Measurements from ENCODE around the gene RALGAPA1. TPM values are rescaled to one million over a fixed set of nuclear protein-coding genes. Genes with fewer than 3 reads are reported as not detected.

RALGAPA1 gene
- total RNA-seq, 1 donor from 2014 or later: 35.1 TPM

DNA sequence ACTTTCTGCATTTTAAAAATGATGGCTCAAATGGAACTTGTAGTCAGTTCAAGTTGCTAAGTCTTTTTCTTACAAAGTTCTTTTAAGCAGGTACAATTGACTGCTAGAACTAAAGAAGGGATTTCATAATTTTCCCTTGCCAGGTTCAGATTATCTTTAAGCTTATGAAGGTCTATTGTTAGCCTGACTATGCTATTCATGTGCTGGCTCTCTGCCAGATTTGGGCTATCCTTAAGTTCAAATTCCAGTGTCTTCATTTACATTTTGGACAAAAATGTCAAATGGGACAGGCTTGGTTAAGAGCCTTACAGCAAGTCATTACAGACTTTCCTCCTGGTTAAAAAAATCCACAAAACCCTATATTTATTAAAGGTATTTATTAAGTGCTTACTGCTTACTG is 232.8 kb downstream of the RALGAPA1 start:
- intact Hi-C loops (cut with micrococcal nuclease): no loop called here
- H3K4me1 Mint-ChIP-seq: no peaks in the 10 kb centered on the region

DNA sequence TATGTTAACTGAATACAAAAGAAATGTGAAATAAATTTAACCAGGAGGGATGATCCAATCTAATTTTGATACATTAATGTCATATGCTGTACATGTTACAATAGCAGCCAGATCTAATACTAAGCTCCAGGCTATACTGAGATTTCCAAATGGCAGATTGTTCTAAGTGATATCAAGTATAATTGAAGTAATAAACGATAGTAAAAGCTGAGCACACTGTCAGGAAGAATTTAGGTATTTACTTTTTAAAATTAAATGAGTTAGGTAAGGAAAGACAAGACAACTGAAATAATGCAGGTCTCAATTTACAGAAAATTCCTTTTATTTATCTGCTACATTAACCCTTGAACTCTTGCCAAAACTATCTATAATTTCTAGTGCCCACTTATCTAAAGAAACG is 235.2 kb downstream of the RALGAPA1 start:
- intact Hi-C loops (cut with micrococcal nuclease): no loop called here
- no peaks in the 10 kb centered on the region for H3K27me3 Mint-ChIP-seq
- DNase-seq: no peak
- H3K27ac Mint-ChIP-seq: no peak overlapping the region
- no peak overlapping the region for H3K4me3 Mint-ChIP-seq
- no peaks in the 10 kb centered on the region for H3K4me1 Mint-ChIP-seq
- peaks cover 3% of the 10 kb centered on the region for H3K36me3 Mint-ChIP-seq (ENCODE audit: low read depth)
- no peaks in the 10 kb centered on the region for H3K9me3 Mint-ChIP-seq

More for the DNA sequence above, 232.8 kb downstream of the RALGAPA1 start:
- Mint-ChIP-seq H3K4me3 (no peak overlapping the region), H3K36me3 (ENCODE audit: low read depth) (peaks cover 2% of the 10 kb centered on the region), H3K9me3 (no peaks in the 10 kb centered on the region), H3K27ac (no peak overlapping the region), H3K27me3 (no peaks in the 10 kb centered on the region)
- no peak for DNase-seq

DNA sequence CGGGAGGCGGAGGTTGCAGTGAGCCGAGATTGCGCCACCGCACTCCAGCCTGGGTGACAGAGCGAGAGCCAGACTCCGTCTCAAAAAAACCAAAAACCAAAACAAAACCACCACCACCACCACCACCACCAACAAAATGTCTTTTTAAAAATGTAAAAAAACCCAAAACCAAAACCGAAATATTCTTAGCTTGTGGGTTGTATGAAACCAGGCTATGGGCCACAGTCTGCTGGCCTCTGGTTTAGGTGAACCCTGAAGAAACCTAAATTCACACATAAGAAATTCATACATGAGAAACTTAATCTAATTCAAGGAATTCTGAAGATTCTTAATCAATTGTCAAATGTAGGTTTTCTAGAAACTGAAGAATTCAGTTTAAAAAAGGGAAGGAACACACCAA is 237.5 kb downstream of the RALGAPA1 start:
- no peak for DNase-seq
- Mint-ChIP-seq H3K36me3 (ENCODE audit: low read depth) (peaks cover 3% of the 10 kb centered on the region), H3K4me3 (no peak overlapping the region), H3K27ac (no peak overlapping the region), H3K27me3 (no peaks in the 10 kb centered on the region), H3K9me3 (no peaks in the 10 kb centered on the region), H3K4me1 (no peaks in the 10 kb centered on the region)
- intact Hi-C loops (cut with micrococcal nuclease): no loop called here

DNA sequence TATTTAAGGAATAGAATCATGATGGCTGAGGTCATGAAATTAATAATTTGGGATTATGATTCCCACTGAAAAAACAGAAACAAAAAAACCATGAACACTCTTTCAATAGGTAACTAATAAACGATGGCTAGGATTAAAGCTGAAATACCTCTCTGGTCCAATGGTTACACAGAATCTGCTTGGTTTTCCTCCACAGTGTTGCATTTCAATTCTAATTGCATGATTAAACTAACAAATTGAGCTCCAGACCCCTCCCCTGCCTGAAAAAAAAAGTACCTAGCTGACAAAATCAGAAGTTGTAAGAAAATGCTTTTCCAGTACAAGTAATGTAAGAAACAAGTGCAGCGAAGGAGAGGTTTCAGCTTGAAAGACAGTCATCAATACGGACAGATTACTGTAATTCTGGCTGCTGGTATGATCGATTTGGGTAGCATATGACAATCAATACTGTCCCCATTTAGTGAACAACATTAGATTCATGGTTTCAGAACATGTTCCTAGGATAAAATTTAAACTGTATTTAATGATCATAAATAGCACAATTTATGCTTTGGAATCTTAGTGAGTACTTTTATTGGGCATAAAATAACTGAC is 243.1 kb downstream of the RALGAPA1 start:
- Mint-ChIP-seq H3K4me1 (no peaks in the 10 kb centered on the region), H3K27me3 (no peaks in the 10 kb centered on the region), H3K4me3 (no peak overlapping the region), H3K9me3 (no peaks in the 10 kb centered on the region), H3K36me3 (ENCODE audit: low read depth) (peaks cover 2% of the 10 kb centered on the region), H3K27ac (no peak overlapping the region)
- intact Hi-C loops (cut with micrococcal nuclease): no loop called here
- DNase-seq: no peak

DNA sequence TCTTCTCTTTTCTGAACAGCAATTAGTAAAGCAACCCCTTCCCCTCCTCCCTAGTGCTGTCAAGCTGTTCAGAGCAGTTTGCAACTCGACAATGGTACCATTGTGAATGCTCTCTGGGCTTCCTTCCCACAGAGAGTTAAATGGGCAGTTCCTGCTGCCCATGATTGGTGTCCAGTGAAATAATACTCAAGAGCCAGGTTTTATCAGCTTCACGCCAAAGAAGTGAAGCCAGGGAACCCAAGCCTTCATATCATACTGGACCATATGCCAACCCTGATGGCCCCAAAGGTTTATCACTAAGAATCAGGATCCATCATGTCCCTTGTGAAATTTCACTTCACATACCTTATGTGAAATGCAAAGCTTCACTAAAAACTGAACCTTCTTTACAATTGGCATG is 250.4 kb downstream of the RALGAPA1 start:
- intact Hi-C loops (cut with micrococcal nuclease): no loop called here
- DNase-seq: no peak
- Mint-ChIP-seq H3K36me3 (ENCODE audit: low read depth) (no peaks in the 10 kb centered on the region), H3K4me1 (no peaks in the 10 kb centered on the region), H3K27ac (no peak overlapping the region), H3K9me3 (no peaks in the 10 kb centered on the region), H3K4me3 (no peak overlapping the region), H3K27me3 (no peaks in the 10 kb centered on the region)

DNA sequence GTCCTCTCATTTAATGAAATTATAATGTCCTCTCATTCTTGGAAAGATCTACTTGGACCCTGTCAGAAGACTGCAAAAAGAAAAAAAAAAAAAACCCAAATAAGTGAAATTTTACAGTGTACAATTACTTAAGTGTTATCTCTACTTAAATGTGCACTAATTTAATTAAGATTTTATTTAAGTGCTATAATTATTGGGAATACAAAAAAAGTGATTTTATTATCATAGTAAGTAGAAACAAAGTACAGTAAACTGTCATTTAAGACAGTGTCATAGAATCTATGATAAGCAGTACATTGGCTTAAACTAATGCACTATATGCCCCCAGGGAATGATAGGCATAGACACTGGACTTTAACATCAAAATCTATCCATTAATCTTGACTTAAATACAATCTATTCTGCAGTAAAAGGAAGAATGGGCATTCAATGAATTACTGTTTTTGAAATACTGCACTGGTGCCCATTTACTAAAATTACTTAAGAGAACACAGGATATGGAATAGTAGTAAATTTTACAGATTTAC is 251.8 kb downstream of the RALGAPA1 start:
- Mint-ChIP-seq H3K36me3 (ENCODE audit: low read depth) (no peaks in the 10 kb centered on the region), H3K9me3 (no peaks in the 10 kb centered on the region), H3K27me3 (no peaks in the 10 kb centered on the region), H3K4me3 (no peak overlapping the region), H3K4me1 (no peaks in the 10 kb centered on the region), H3K27ac (no peak overlapping the region)
- intact Hi-C loops (cut with micrococcal nuclease): no loop called here
- DNase-seq: no peak

DNA sequence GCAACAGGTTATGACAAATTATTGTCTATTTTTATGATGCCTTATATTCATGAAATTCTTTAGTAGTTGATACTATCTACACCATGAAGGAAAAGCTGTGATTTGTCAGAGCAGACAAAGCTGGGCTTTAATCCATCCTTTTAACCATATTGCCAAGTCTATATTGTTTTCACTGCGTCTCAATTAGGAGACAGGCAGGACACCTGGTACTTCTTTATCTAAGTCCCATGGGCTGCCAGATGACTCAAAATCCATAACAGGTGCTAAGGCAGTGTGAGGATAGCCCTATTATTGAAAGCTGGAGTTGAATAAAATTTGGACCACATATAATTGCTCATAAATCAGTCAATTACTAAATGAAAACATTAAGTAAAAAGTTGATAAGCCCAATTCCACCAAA is 252.5 kb downstream of the RALGAPA1 start:
- no peak for DNase-seq
- H3K27ac Mint-ChIP-seq: no peak overlapping the region
- no peaks in the 10 kb centered on the region for H3K4me1 Mint-ChIP-seq
- intact Hi-C loops (cut with micrococcal nuclease): no loop called here
- no peak overlapping the region for H3K4me3 Mint-ChIP-seq
- no peaks in the 10 kb centered on the region for H3K36me3 Mint-ChIP-seq (ENCODE audit: low read depth)
- no peaks in the 10 kb centered on the region for H3K9me3 Mint-ChIP-seq
- H3K27me3 Mint-ChIP-seq: no peaks in the 10 kb centered on the region

DNA sequence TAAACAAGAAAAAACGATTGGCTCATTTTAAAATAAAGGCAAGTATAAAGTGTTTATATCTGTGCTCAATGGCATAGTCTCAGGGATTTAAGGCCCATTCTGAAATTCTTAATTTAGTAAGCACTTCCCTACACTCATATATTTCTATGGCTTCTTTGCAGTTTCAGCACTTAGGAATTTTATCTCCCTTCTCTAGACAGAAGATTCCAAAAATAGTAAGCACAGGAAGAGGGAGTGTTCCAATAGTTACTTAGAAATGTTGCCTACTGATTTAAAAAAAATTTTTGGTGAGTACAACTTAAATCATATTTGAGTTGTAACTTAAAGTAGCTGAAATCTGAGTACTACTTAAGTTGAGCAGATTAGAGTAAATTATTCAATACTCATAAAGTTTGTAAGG is 255.3 kb downstream of the RALGAPA1 start:
- Mint-ChIP-seq H3K4me1 (no peaks in the 10 kb centered on the region), H3K36me3 (ENCODE audit: low read depth) (no peaks in the 10 kb centered on the region)
- intact Hi-C loops (cut with micrococcal nuclease): no loop called here

DNA sequence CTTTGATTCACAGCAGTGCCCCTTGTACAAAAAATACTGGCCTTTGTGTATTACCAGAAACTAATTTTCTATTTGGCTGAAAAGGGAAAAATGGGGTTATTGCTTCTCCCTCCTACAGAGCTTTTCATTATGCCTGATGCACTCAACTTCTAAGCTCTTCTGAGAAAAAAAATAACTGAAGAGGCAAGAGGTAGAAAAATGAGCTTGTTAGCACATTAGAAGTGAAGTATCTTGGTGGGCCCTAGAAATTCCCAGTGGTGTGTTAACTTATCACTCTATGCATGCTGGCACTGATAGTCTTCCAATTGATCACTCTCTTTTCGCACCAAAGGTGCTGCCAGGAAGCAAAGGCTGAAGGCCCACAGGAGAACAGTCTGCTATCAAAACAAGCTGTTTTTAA is 258.0 kb downstream of the RALGAPA1 start:
- H3K4me3 Mint-ChIP-seq: no peak overlapping the region
- H3K36me3 Mint-ChIP-seq (ENCODE audit: low read depth): no peaks in the 10 kb centered on the region
- no peaks in the 10 kb centered on the region for H3K9me3 Mint-ChIP-seq
- H3K4me1 Mint-ChIP-seq: no peaks in the 10 kb centered on the region
- H3K27ac Mint-ChIP-seq: no peak overlapping the region
- no peaks in the 10 kb centered on the region for H3K27me3 Mint-ChIP-seq
- no peak for DNase-seq
- intact Hi-C loops (cut with micrococcal nuclease): no loop called here

More for the DNA sequence above, 255.3 kb downstream of the RALGAPA1 start:
- H3K9me3 Mint-ChIP-seq: no peaks in the 10 kb centered on the region
- no peaks in the 10 kb centered on the region for H3K27me3 Mint-ChIP-seq
- no peak overlapping the region for H3K27ac Mint-ChIP-seq
- no peak for DNase-seq
- H3K4me3 Mint-ChIP-seq: no peak overlapping the region

DNA sequence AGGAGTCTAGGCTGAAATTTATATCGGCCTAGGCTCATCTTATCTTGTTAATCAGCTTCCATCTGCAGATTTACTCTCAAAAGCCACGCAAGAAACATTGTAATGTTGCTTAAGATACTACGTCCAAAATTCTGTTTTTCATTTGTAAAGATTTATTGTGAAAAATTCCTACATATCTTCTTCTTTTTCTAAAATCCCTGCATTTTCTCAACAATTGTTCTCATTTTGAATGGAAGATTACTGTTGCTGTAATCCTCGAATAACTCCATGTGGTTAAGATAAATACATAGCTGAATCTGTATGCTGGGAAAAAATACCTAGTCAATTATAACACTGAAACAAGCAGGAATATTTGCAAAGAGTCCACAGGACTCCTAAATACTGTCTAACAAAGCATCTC is 259.5 kb downstream of the RALGAPA1 start:
- H3K36me3 Mint-ChIP-seq (ENCODE audit: low read depth): no peaks in the 10 kb centered on the region
- intact Hi-C loops (cut with micrococcal nuclease): no loop called here

DNA sequence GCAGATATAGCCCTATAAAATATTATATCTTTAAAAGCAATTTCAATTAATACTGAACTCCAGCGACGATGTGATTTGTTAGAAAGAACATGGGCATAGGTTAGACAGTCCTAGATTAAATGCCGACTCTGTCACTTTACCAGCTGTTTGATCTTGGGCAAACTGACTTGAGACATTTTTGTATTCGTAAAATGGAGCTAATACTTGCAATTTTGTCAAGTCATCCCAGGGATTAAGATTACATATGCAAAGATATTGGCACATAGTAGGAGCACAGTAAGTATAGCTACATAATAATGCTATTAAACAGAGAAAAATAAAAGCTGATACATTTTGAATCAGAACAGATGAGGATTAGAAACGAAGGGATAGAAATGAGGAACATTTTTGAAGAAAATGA is 266.1 kb downstream of the RALGAPA1 start:
- intact Hi-C loops (cut with micrococcal nuclease): no loop called here
- DNase-seq: no peak
- Mint-ChIP-seq H3K27me3 (no peaks in the 10 kb centered on the region), H3K36me3 (ENCODE audit: low read depth) (no peaks in the 10 kb centered on the region), H3K4me1 (peaks cover 5% of the 10 kb centered on the region), H3K4me3 (no peak overlapping the region), H3K9me3 (no peaks in the 10 kb centered on the region), H3K27ac (no peak overlapping the region)

More for the DNA sequence above, 259.5 kb downstream of the RALGAPA1 start:
- no peak for DNase-seq
- no peaks in the 10 kb centered on the region for H3K9me3 Mint-ChIP-seq
- H3K4me1 Mint-ChIP-seq: no peaks in the 10 kb centered on the region
- H3K27me3 Mint-ChIP-seq: no peaks in the 10 kb centered on the region
- no peak overlapping the region for H3K4me3 Mint-ChIP-seq
- H3K27ac Mint-ChIP-seq: no peak overlapping the region

DNA sequence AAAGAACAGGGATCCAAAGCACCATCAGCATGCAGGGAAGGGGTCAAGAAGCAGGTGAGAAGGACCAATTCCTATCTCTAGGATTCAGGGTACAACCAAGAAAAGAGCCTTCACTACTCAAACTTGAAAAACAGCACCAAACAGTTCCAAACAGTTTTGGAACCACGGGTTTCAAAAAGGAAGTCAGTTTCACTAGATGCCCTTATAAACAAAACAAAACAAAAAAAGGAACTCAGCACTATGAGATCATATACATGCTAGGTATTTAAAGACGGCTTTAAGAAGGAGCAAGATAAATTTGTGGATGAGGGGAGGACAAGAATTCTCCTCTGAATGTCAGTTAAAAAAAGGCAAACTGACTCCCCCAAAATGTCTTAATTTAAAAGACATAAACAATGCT is 269.1 kb downstream of the RALGAPA1 start:
- H3K9me3 Mint-ChIP-seq: no peaks in the 10 kb centered on the region
- intact Hi-C loops (cut with micrococcal nuclease): loop anchor here (10.0 kb wide), 1 partner anchor 105 kb away; no protein-coding TSS in a partner anchor
- no peak overlapping the region for H3K27ac Mint-ChIP-seq
- H3K4me3 Mint-ChIP-seq: no peak overlapping the region
- H3K36me3 Mint-ChIP-seq (ENCODE audit: low read depth): no peaks in the 10 kb centered on the region
- peaks cover 21% of the 10 kb centered on the region for H3K27me3 Mint-ChIP-seq
- no peak for DNase-seq
- peaks cover 7% of the 10 kb centered on the region for H3K4me1 Mint-ChIP-seq

DNA sequence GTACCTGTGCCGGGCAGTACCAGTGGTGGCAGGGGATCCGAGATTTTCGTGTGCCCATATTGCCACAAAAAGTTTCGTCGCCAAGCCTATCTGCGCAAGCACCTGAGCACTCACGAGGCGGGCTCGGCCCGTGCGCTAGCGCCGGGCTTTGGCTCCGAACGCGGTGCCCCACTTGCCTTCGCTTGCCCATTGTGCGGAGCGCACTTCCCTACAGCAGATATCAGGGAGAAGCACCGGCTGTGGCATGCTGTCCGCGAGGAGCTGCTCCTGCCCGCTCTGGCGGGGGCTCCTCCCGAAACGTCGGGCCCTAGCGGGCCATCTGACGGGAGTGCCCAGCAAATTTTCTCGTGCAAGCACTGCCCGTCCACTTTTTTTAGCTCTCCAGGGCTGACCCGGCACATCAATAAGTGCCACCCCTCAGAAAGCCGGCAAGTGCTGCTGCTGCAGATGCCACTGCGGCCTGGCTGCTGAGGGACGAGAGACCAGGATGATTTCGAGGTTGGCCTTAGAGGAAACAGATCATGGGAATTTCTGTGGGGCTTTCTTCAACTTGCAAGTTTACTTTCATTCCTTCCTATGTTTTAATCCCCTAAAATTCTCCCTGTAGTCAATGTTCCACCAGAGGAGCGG is 273.5 kb downstream of the RALGAPA1 start:
- H3K4me3 Mint-ChIP-seq: peak overlapping the region; percentile 69
- no peak for DNase-seq
- no peak overlapping the region for H3K27ac Mint-ChIP-seq
- H3K9me3 Mint-ChIP-seq: no peaks in the 10 kb centered on the region
- peaks cover 14% of the 10 kb centered on the region for H3K4me1 Mint-ChIP-seq
- intact Hi-C loops (cut with micrococcal nuclease): loop anchor here (2.0 to 10.0 kb wide), 2 partner anchors 101 to 273 kb away; partner anchors contain the start of gene RALGAPA1
- no peaks in the 10 kb centered on the region for H3K36me3 Mint-ChIP-seq (ENCODE audit: low read depth)
- H3K27me3 Mint-ChIP-seq: peaks cover 48% of the 10 kb centered on the region

DNA sequence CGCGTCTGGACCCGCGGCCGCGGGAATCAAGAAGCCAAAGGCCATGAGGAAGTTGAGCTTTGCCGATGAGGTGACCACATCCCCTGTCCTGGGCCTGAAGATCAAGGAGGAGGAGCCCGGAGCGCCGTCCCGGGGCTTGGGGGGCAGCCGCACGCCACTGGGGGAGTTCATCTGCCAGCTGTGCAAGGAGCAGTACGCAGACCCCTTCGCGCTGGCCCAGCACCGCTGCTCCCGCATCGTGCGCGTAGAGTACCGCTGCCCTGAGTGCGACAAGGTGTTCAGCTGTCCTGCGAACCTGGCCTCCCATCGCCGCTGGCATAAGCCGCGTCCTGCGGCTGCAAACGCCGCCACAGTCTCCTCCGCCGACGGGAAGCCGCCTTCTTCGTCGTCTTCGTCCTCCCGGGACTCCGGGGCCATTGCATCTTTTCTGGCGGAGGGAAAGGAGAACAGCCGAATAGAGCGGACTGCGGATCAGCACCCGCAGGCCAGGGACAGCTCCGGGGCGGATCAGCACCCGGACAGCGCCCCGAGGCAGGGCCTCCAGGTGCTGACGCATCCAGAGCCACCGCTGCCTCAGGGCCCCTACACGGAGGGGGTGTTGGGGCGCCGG is 274.1 kb downstream of the RALGAPA1 start:
- Mint-ChIP-seq H3K4me3 (peak overlapping the region; percentile 69), H3K27ac (no peak overlapping the region), H3K9me3 (no peaks in the 10 kb centered on the region), H3K36me3 (ENCODE audit: low read depth) (no peaks in the 10 kb centered on the region), H3K4me1 (peaks cover 11% of the 10 kb centered on the region), H3K27me3 (peaks cover 54% of the 10 kb centered on the region)
- DNase-seq: peak; percentile 93
- intact Hi-C loops (cut with micrococcal nuclease): loop anchor here (2.0 to 10.0 kb wide), 3 partner anchors 100 to 274 kb away; partner anchors contain the start of gene RALGAPA1

All from activated CD4-positive, alpha-beta T cell treated with anti-CD3 and anti-CD28 coated beads, Interleukin-2, amount 10 ng/mL, durations not matched to agents 24 days and 14 days (primary cell).